Measurements from ENCODE around the gene HNRNPH3. TPM values are rescaled to one million over a fixed set of nuclear protein-coding genes. Genes with fewer than 3 reads are reported as not detected.

Gene HNRNPH3
- total RNA-seq = 29.7 TPM

DNA sequence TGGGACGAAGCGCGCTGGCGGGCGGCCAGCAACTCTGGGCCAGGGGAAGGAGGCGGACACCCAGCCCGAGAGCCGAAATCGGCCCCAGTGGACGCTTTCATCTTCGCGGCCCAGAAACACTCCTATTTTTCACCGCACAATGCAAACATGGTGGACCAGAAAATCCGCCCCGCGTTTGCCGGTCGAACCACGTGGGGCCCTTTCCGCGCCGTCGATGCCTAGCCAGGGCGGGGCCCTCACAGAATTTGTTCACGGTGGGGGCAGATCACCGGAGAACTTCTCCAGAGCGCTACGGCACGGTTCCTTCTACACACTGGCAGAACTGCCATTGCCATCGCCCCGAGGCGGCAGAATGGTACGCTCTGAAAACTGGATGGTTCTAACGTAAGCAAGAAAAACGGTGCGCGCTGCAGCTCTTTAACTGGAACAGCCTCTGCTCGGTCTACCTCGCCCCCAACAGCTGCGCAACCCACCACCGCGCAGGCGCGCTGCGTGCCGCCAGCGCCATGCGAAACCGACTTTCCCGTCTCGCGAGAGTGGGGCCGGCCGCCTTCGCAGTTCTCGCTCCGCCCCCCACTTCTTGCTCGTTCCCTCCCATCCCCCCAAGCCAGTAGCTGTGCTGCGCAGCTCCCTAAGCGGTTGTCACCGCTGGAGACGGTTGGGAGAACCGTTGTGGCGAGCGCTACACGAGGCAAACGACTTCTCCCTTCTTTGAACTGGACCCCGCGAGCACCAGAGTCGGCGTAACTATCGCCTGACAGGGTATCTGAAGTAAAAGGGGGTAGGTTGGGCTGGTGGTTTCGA lies at the start of gene HNRNPH3:
HNRNPH3 (plus strand) TSS at position 610 of the 804 bp plus-strand sequence. CDS start 5,158 bp downstream, outside the sequence.
- Histone ChIP-seq H3K27ac (ENCODE audit: low read depth, low read length) (peak within 1 kb of the TSS; percentile 98), H3K36me3 (ENCODE audit: control insufficient read depth in 3 of 3, insufficient read depth in 3 of 3, low read length in 3 of 3) (no peaks in the 10 kb centered on the region), H3K27me3 (ENCODE audit: control insufficient read depth in 3 of 3, insufficient read depth in 3 of 3, low read length in 3 of 3) (no peaks in the 10 kb centered on the region), H3K4me3 (ENCODE audit: low read length in 3 of 3) (peak within 1 kb of the TSS; percentile 89 to 95 (median 92)), H3K9ac (ENCODE audit: low read depth in 1 of 3, low read length in 3 of 3) (peak within 1 kb of the TSS; percentile 97 to 99 (median 99)), H3K4me1 (ENCODE audit: control insufficient read depth in 3 of 3, insufficient read depth in 3 of 3, low read length in 3 of 3) (peaks cover 22 to 47% (median 35%) of the 10 kb centered on the region in 3 donors), H3K9me3 (ENCODE audit: control insufficient read depth in 3 of 3, low read length in 3 of 3) (no peaks in the 10 kb centered on the region)

DNA sequence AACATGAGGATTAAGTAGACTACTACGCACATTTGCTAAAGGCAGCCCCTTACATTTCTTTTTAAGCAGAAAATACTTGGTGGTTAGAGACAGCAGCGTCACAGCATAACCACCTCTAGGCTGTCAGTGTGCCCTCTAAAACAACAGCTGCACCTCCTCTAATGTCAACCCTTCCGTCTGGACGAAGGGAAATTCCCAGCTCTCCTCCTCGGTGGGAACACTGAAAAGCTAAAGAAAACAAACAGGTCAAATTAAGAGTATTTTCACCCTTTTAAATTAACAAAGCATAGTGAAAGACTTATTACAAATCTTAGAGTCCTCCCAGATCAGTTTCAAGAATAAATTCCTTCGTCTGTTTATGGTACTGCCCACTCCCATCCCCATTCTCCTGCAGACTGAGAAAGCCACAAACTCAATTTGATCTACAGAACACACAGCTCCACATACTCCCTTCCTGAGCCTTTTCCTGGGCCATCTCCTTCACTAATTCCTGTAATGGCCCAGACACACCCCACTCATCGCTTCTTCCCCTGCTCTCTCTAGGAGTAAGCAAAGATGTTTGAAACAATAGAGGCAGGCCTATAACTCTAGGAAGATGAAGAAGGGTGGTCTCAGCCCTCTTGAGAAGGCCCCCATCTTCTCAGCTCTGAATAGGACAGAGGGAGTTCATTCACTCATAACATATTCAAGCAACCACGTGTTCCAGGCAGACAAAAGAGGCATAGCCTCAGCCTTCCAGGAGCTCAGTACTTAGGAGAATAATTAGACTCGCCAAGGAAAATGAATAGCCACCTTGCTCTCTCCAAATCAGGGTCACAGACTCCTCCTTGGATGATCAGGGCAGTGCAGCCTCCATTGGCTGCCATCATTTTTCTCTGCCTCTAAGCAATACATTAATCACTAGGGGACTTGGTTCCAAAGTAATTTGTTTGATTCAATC lies 47.5 kb upstream of the HNRNPH3 start:
- H3K9ac ChIP-seq (ENCODE audit: low read depth in 1 of 3, low read length in 3 of 3) = no peak overlapping the region
- H3K4me3 ChIP-seq (ENCODE audit: low read length in 3 of 3) = no peak overlapping the region
- H3K9me3 ChIP-seq (ENCODE audit: control insufficient read depth in 3 of 3, low read length in 3 of 3) = no peaks in the 10 kb centered on the region
- H3K4me1 ChIP-seq (ENCODE audit: control insufficient read depth in 3 of 3, insufficient read depth in 3 of 3, low read length in 3 of 3) = no peaks in the 10 kb centered on the region
- H3K27me3 ChIP-seq (ENCODE audit: control insufficient read depth in 3 of 3, insufficient read depth in 3 of 3, low read length in 3 of 3) = no peaks in the 10 kb centered on the region
- no peak overlapping the region for H3K27ac ChIP-seq (ENCODE audit: low read depth, low read length)
- no peaks in the 10 kb centered on the region for H3K36me3 ChIP-seq (ENCODE audit: control insufficient read depth in 3 of 3, insufficient read depth in 3 of 3, low read length in 3 of 3)

- no peak overlapping the region for H3K4me3 ChIP-seq (ENCODE audit: low read length in 3 of 3)
- no peaks in the 10 kb centered on the region for H3K4me1 ChIP-seq (ENCODE audit: control insufficient read depth in 3 of 3, insufficient read depth in 3 of 3, low read length in 3 of 3)
Observed at GRCh38 chr10:68288717-68289116, 43.1 kb upstream of the HNRNPH3 start.

GRCh38 chr10:68290736-68291135 lies 41.1 kb upstream of the HNRNPH3 start:
- Histone ChIP-seq H3K27ac (ENCODE audit: low read depth, low read length) (no peak overlapping the region), H3K9me3 (ENCODE audit: control insufficient read depth in 3 of 3, low read length in 3 of 3) (no peaks in the 10 kb centered on the region), H3K4me1 (ENCODE audit: control insufficient read depth in 3 of 3, insufficient read depth in 3 of 3, low read length in 3 of 3) (no peaks in the 10 kb centered on the region), H3K36me3 (ENCODE audit: control insufficient read depth in 3 of 3, insufficient read depth in 3 of 3, low read length in 3 of 3) (peaks cover 0 to 2% (median 0%) of the 10 kb centered on the region in 3 donors), H3K9ac (ENCODE audit: low read depth in 1 of 3, low read length in 3 of 3) (no peak overlapping the region), H3K27me3 (ENCODE audit: control insufficient read depth in 3 of 3, insufficient read depth in 3 of 3, low read length in 3 of 3) (no peaks in the 10 kb centered on the region), H3K4me3 (ENCODE audit: low read length in 3 of 3) (no peak overlapping the region)

More at GRCh38 chr10:68288717-68289116, 43.1 kb upstream of the HNRNPH3 start:
- Histone ChIP-seq H3K27me3 (ENCODE audit: control insufficient read depth in 3 of 3, insufficient read depth in 3 of 3, low read length in 3 of 3) (no peaks in the 10 kb centered on the region), H3K9ac (ENCODE audit: low read depth in 1 of 3, low read length in 3 of 3) (no peak overlapping the region), H3K27ac (ENCODE audit: low read depth, low read length) (no peak overlapping the region), H3K36me3 (ENCODE audit: control insufficient read depth in 3 of 3, insufficient read depth in 3 of 3, low read length in 3 of 3) (no peaks in the 10 kb centered on the region), H3K9me3 (ENCODE audit: control insufficient read depth in 3 of 3, low read length in 3 of 3) (no peaks in the 10 kb centered on the region)

DNA sequence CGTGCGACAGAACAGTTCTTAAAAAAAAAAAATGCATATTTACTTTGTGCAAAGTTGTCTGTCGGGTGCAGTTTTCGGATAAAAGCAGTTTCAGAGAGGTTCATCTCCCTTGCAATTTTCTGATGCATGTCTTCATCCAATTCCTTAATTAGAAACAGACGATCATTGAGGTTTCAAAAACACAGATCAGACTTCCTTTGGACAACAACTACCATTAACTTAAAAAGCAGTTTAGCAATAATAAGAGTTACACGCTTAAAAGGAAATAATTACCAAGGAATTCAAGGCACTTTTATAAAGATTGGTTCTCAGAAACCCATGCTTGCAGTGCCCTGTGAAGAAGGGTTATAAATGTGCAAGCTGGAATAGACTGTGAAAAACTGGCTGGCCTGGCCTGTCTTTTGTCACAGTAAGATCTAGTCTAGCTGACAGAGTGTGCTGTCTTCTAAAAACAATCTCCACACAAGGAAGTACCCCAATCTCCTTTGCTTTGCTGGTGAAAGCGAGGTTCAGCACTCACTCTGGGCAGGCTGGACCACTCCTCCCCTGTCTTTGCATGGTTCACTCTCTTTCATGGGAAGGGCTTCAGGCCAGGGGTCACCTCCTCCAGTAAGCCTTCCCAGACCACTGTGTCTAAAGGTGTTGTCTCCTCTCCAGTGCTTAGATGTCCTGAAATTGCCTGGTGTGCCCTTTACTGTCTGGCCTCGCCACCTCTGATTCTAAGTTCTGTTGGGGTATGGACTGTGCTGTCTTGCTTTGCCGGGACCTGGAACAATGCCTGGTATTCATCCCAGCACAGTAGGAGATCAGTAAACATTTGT lies 34.8 kb upstream of the HNRNPH3 start:
- Histone ChIP-seq H3K9me3 (ENCODE audit: control insufficient read depth in 3 of 3, low read length in 3 of 3) (no peaks in the 10 kb centered on the region), H3K9ac (ENCODE audit: low read depth in 1 of 3, low read length in 3 of 3) (no peak overlapping the region), H3K4me3 (ENCODE audit: low read length in 3 of 3) (no peak overlapping the region), H3K36me3 (ENCODE audit: control insufficient read depth in 3 of 3, insufficient read depth in 3 of 3, low read length in 3 of 3) (peaks cover 0 to 2% (median 0%) of the 10 kb centered on the region in 3 donors), H3K27ac (ENCODE audit: low read depth, low read length) (no peak overlapping the region), H3K27me3 (ENCODE audit: control insufficient read depth in 3 of 3, insufficient read depth in 3 of 3, low read length in 3 of 3) (no peaks in the 10 kb centered on the region), H3K4me1 (ENCODE audit: control insufficient read depth in 3 of 3, insufficient read depth in 3 of 3, low read length in 3 of 3) (peaks cover 0 to 5% (median 3%) of the 10 kb centered on the region in 3 donors)

GRCh38 chr10:68301301-68301700 lies 30.6 kb upstream of the HNRNPH3 start:
- Histone ChIP-seq H3K9me3 (ENCODE audit: control insufficient read depth in 3 of 3, low read length in 3 of 3) (no peaks in the 10 kb centered on the region), H3K36me3 (ENCODE audit: control insufficient read depth in 3 of 3, insufficient read depth in 3 of 3, low read length in 3 of 3) (no peaks in the 10 kb centered on the region), H3K9ac (ENCODE audit: low read depth in 1 of 3, low read length in 3 of 3) (no peak overlapping the region), H3K27ac (ENCODE audit: low read depth, low read length) (no peak overlapping the region), H3K4me1 (ENCODE audit: control insufficient read depth in 3 of 3, insufficient read depth in 3 of 3, low read length in 3 of 3) (peaks cover 0 to 6% (median 4%) of the 10 kb centered on the region in 3 donors), H3K4me3 (ENCODE audit: low read length in 3 of 3) (no peak overlapping the region), H3K27me3 (ENCODE audit: control insufficient read depth in 3 of 3, insufficient read depth in 3 of 3, low read length in 3 of 3) (no peaks in the 10 kb centered on the region)

- H3K27ac ChIP-seq (ENCODE audit: low read depth, low read length) = no peak overlapping the region
- no peaks in the 10 kb centered on the region for H3K9me3 ChIP-seq (ENCODE audit: control insufficient read depth in 3 of 3, low read length in 3 of 3)
- H3K9ac ChIP-seq (ENCODE audit: low read depth in 1 of 3, low read length in 3 of 3) = no peak overlapping the region
- no peaks in the 10 kb centered on the region for H3K27me3 ChIP-seq (ENCODE audit: control insufficient read depth in 3 of 3, insufficient read depth in 3 of 3, low read length in 3 of 3)
- peaks cover 0 to 6% (median 4%) of the 10 kb centered on the region in 3 donors for H3K4me1 ChIP-seq (ENCODE audit: control insufficient read depth in 3 of 3, insufficient read depth in 3 of 3, low read length in 3 of 3)
- no peaks in the 10 kb centered on the region for H3K36me3 ChIP-seq (ENCODE audit: control insufficient read depth in 3 of 3, insufficient read depth in 3 of 3, low read length in 3 of 3)
- no peak overlapping the region for H3K4me3 ChIP-seq (ENCODE audit: low read length in 3 of 3)
Observed at GRCh38 chr10:68301790-68302502, 29.9 kb upstream of the HNRNPH3 start.

DNA sequence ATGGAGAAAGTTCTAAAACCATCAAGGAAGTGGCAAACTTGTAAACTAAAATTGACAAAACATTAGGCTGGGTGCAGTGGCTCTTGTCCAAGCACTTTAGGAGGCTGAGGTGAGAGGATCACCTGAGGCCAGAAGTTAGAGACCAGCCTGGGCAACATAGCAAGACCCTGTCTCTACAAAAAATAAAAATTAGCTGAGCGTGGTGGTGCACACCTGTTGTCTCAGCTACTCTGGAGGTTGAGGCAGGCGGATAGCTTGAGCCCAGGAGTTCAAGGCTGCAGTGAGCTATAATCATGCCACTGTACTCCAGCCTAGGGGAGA lies 29.4 kb upstream of the HNRNPH3 start:
- Histone ChIP-seq H3K4me1 (ENCODE audit: control insufficient read depth in 3 of 3, insufficient read depth in 3 of 3, low read length in 3 of 3) (peaks cover 0 to 6% (median 2%) of the 10 kb centered on the region in 3 donors), H3K9ac (ENCODE audit: low read depth in 1 of 3, low read length in 3 of 3) (no peak overlapping the region)

GRCh38 chr10:68302871-68303270 lies 29.0 kb upstream of the HNRNPH3 start:
- Histone ChIP-seq H3K4me3 (ENCODE audit: low read length in 3 of 3) (no peak overlapping the region), H3K9ac (ENCODE audit: low read depth in 1 of 3, low read length in 3 of 3) (no peak overlapping the region), H3K27ac (ENCODE audit: low read depth, low read length) (no peak overlapping the region), H3K36me3 (ENCODE audit: control insufficient read depth in 3 of 3, insufficient read depth in 3 of 3, low read length in 3 of 3) (no peaks in the 10 kb centered on the region), H3K27me3 (ENCODE audit: control insufficient read depth in 3 of 3, insufficient read depth in 3 of 3, low read length in 3 of 3) (no peaks in the 10 kb centered on the region), H3K9me3 (ENCODE audit: control insufficient read depth in 3 of 3, low read length in 3 of 3) (no peaks in the 10 kb centered on the region), H3K4me1 (ENCODE audit: control insufficient read depth in 3 of 3, insufficient read depth in 3 of 3, low read length in 3 of 3) (peaks cover 0 to 6% (median 2%) of the 10 kb centered on the region in 3 donors)

More for the DNA sequence above, 29.4 kb upstream of the HNRNPH3 start:
- Histone ChIP-seq H3K4me3 (ENCODE audit: low read length in 3 of 3) (no peak overlapping the region), H3K9me3 (ENCODE audit: control insufficient read depth in 3 of 3, low read length in 3 of 3) (no peaks in the 10 kb centered on the region), H3K36me3 (ENCODE audit: control insufficient read depth in 3 of 3, insufficient read depth in 3 of 3, low read length in 3 of 3) (no peaks in the 10 kb centered on the region), H3K27ac (ENCODE audit: low read depth, low read length) (no peak overlapping the region), H3K27me3 (ENCODE audit: control insufficient read depth in 3 of 3, insufficient read depth in 3 of 3, low read length in 3 of 3) (no peaks in the 10 kb centered on the region)

All from skeletal muscle tissue (tissue), 4 donors.